ENCODE results near the gene SETBP1.

SETBP1 gene

DNA sequence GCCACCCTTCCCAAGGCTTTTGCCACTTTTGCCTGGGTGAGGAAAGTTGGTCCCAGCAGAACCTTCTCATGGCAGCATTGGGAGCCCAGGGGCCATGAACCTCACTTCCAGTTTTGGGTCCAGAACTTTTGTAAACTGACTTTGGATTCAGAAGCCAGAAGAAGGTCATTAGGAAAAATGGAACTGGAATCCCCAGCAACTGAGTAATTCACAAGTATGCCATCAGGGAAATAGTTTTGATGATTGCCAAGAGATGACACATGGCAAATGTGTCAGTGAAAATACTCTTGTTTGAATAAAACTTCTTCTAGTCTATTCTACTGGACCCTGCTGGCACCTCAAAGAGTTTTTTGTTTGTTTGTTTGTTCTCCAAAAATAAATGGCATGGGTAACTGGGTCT, 203.7 kb downstream of the SETBP1 start:
- Histone ChIP-seq H3K9me2 (ENCODE audit: low read depth, low read length) (no peaks in the 10 kb centered on the region), H3K4me1 (ENCODE audit: insufficient read depth, low read length, severe bottlenecking) (peaks cover 9% of the 10 kb centered on the region), H2AFZ (ENCODE audit: low read length) (no peak overlapping the region), H3K27me3 (ENCODE audit: insufficient read depth, low read length) (no peaks in the 10 kb centered on the region), H3K9ac (ENCODE audit: low read length) (no peak overlapping the region), H3K79me2 (ENCODE audit: insufficient read depth, low read length) (no peaks in the 10 kb centered on the region), H3K9me3 (ENCODE audit: low read length) (no peaks in the 10 kb centered on the region), H3K4me3 (ENCODE audit: low read depth, low read length, poor library complexity, severe bottlenecking) (no peak overlapping the region), H3K27ac (ENCODE audit: low read depth, low read length, poor library complexity, severe bottlenecking) (no peak overlapping the region), H3K4me2 (ENCODE audit: low read length) (no peak overlapping the region), H4K20me1 (ENCODE audit: insufficient read depth, low read length) (no peaks in the 10 kb centered on the region), H3K36me3 (ENCODE audit: insufficient read depth, low read length) (no peaks in the 10 kb centered on the region), H3F3A (ENCODE audit: insufficient read depth, low read length) (no peaks in the 10 kb centered on the region)
- no peak for TF ChIP-seq EZH2 (IDR thresholded peaks at IDR 0.05; ENCODE audit: borderline replicate concordance, low read length)
- TF ChIP-seq, protein P1, sequence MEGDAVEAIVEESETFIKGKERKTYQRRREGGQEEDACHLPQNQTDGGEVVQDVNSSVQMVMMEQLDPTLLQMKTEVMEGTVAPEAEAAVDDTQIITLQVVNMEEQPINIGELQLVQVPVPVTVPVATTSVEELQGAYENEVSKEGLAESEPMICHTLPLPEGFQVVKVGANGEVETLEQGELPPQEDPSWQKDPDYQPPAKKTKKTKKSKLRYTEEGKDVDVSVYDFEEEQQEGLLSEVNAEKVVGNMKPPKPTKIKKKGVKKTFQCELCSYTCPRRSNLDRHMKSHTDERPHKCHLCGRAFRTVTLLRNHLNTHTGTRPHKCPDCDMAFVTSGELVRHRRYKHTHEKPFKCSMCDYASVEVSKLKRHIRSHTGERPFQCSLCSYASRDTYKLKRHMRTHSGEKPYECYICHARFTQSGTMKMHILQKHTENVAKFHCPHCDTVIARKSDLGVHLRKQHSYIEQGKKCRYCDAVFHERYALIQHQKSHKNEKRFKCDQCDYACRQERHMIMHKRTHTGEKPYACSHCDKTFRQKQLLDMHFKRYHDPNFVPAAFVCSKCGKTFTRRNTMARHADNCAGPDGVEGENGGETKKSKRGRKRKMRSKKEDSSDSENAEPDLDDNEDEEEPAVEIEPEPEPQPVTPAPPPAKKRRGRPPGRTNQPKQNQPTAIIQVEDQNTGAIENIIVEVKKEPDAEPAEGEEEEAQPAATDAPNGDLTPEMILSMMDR (IDR thresholded peaks at IDR 0.05; ENCODE audit: low read length) = no peak

DNA sequence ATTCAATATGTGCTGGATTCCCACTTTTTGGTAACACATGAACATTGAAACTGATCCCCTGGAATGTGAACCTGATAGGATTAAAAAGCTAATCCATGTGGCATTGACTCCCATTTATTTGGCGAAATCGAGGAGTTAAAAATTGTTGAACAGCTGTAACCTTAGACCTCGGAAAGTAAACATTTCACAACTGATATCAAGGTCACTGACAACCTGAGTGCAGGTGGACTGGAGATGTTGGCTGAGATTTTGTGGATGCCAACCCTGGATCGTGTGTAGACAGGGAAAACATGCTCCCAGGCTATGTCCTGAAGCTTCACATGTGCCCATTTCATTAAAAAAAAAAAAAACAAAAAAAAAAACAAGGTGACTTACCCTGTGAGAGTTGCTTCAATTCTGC, 204.8 kb downstream of the SETBP1 start:
- Histone ChIP-seq H4K20me1 (ENCODE audit: insufficient read depth, low read length) (no peaks in the 10 kb centered on the region), H3K27me3 (ENCODE audit: insufficient read depth, low read length) (no peaks in the 10 kb centered on the region), H3K9me2 (ENCODE audit: low read depth, low read length) (no peaks in the 10 kb centered on the region), H3K4me1 (ENCODE audit: insufficient read depth, low read length, severe bottlenecking) (peaks cover 9% of the 10 kb centered on the region), H3K36me3 (ENCODE audit: insufficient read depth, low read length) (no peaks in the 10 kb centered on the region), H3K27ac (ENCODE audit: low read depth, low read length, poor library complexity, severe bottlenecking) (no peak overlapping the region), H3K4me3 (ENCODE audit: low read depth, low read length, poor library complexity, severe bottlenecking) (no peak overlapping the region), H3K79me2 (ENCODE audit: insufficient read depth, low read length) (no peaks in the 10 kb centered on the region), H3F3A (ENCODE audit: insufficient read depth, low read length) (no peaks in the 10 kb centered on the region), H3K9me3 (ENCODE audit: low read length) (no peaks in the 10 kb centered on the region), H2AFZ (ENCODE audit: low read length) (no peak overlapping the region), H3K4me2 (ENCODE audit: low read length) (no peak overlapping the region), H3K9ac (ENCODE audit: low read length) (no peak overlapping the region)
- TF ChIP-seq EZH2 (IDR thresholded peaks at IDR 0.05; ENCODE audit: borderline replicate concordance, low read length) = no peak
- TF ChIP-seq, protein P1 (IDR thresholded peaks at IDR 0.05; ENCODE audit: low read length) = no peak

DNA sequence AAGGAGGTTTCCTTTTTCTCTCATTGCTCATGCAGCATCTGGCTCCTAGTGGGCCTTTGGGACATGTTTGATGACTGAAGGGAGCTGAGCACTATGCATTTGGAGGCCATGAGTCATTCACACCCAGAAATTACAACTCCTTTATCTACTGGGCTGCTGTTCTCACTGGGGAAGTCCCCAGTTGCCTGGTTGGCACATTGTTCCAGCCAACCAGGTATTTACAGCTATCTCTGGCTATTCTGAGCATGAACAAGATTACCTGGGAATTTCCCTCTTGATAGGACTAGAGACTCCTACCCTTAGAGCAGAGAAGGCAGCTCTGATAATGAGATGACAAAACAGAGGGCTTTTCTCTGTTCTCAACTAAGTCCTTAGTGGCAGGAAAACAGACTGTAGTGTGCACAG, 206.5 kb downstream of the SETBP1 start:
- no peak overlapping the region for H3K4me3 ChIP-seq (ENCODE audit: low read depth, low read length, poor library complexity, severe bottlenecking)
- no peak overlapping the region for H3K4me2 ChIP-seq (ENCODE audit: low read length)
- no peak for TF ChIP-seq EZH2 (IDR thresholded peaks at IDR 0.05; ENCODE audit: borderline replicate concordance, low read length)
- TF ChIP-seq, protein P1 (IDR thresholded peaks at IDR 0.05; ENCODE audit: low read length) = no peak
- peaks cover 9% of the 10 kb centered on the region for H3K4me1 ChIP-seq (ENCODE audit: insufficient read depth, low read length, severe bottlenecking)
- H3K9me3 ChIP-seq (ENCODE audit: low read length) = 0 out of 2 replicates have a peak, but pooled peaks cover 4% of the 10 kb centered on the region
- H3K9ac ChIP-seq (ENCODE audit: low read length) = no peak overlapping the region
- H3K79me2 ChIP-seq (ENCODE audit: insufficient read depth, low read length) = no peaks in the 10 kb centered on the region
- H3K27ac ChIP-seq (ENCODE audit: low read depth, low read length, poor library complexity, severe bottlenecking) = no peak overlapping the region
- H3K36me3 ChIP-seq (ENCODE audit: insufficient read depth, low read length) = peaks cover 9% of the 10 kb centered on the region; the same call in 1 of the 2 replicates
- H2AFZ ChIP-seq (ENCODE audit: low read length) = no peak overlapping the region
- H3K9me2 ChIP-seq (ENCODE audit: low read depth, low read length) = no peaks in the 10 kb centered on the region
- no peaks in the 10 kb centered on the region for H3K27me3 ChIP-seq (ENCODE audit: insufficient read depth, low read length)
- no peaks in the 10 kb centered on the region for H3F3A ChIP-seq (ENCODE audit: insufficient read depth, low read length)
- H4K20me1 ChIP-seq (ENCODE audit: insufficient read depth, low read length) = no peaks in the 10 kb centered on the region
